BLaER1 treated with 17β-estradiol and CSF1 and Interleukin-3, amounts not matched to agents 10 nM and 100 nM (cell line): Measurements from ENCODE around the gene KANK4.
A peak's percentile ranks its signal among the peaks of the same experiment; 100 is the strongest.

Experiments
- H3K27ac ChIP-seq, 11 experiments: shearing (Covaris generic); formaldehyde crosslinking; 2 replicates each; pipeline ENCODE4 v1.8.1; 2022
- H3K27me3 ChIP-seq, 11 experiments: shearing (Covaris generic); formaldehyde crosslinking; 2 replicates each; pipeline ENCODE4 v1.8.1; 2022
- H3K36me3 ChIP-seq, 11 experiments: shearing (Covaris generic); formaldehyde crosslinking; 2 replicates each; pipeline ENCODE4 v1.8.1; 2022
- H3K4me1 ChIP-seq, 10 experiments: shearing (Covaris generic); formaldehyde crosslinking; 2 replicates each; pipeline ENCODE4 v1.8.1; 2022
- H3K4me2 ChIP-seq, 11 experiments: shearing (Covaris generic); formaldehyde crosslinking; 2 replicates each; pipeline ENCODE4 v1.8.1; 2022
- H3K4me3 ChIP-seq, 10 experiments: shearing (Covaris generic); formaldehyde crosslinking; 2 replicates each; pipeline ENCODE4 v1.8.1; 2022
- H3K9ac ChIP-seq, 11 experiments: shearing (Covaris generic); formaldehyde crosslinking; 2 replicates each; pipeline ENCODE4 v1.8.1; 2022
- H3K9me3 ChIP-seq, 11 experiments: shearing (Covaris generic); formaldehyde crosslinking; replicated peaks in 1 of 11; 2 replicates each; pipeline ENCODE4 v1.8.1; 2022
- H4K20me1 ChIP-seq, 11 experiments: shearing (Covaris generic); formaldehyde crosslinking; 2 replicates each; pipeline ENCODE4 v1.8.1; 2022
- Cebpa-rat ChIP-seq, 11 experiments: shearing (Covaris generic); IDR thresholded peaks; 2 replicates each; pipeline ENCODE4 v1.8.1; 2022

The KANK4 gene

GRCh38 chr1:62218604-62219003 lies 100.6 kb downstream of the KANK4 start:
- TF ChIP-seq Cebpa-rat (IDR thresholded peaks at IDR 0.05), result no peak
- H4K20me1 ChIP-seq, result no peaks in the 10 kb centered on the region

GRCh38 chr1:62213075-62213914 lies 105.9 kb downstream of the KANK4 start:
- H3K4me1 ChIP-seq, result peaks cover 11 to 26% (median 22%) of the 10 kb centered on the region in 10 experiments
- H3K27ac ChIP-seq, result no peak overlapping the region
- no peak overlapping the region for H3K4me3 ChIP-seq
- H3K9ac ChIP-seq, result no peak overlapping the region
- H3K4me2 ChIP-seq, result no peak overlapping the region
- H3K36me3 ChIP-seq, result no peaks in the 10 kb centered on the region
- no peak for TF ChIP-seq Cebpa-rat (IDR thresholded peaks at IDR 0.05)
- H3K27me3 ChIP-seq, result no peaks in the 10 kb centered on the region
- H4K20me1 ChIP-seq, result no peaks in the 10 kb centered on the region
- peaks cover 9 to 16% (median 12%) of the 10 kb centered on the region in 11 experiments; a peak in 21 of 22 replicates for H3K9me3 ChIP-seq

More at GRCh38 chr1:62218604-62219003, 100.6 kb downstream of the KANK4 start:
- Histone ChIP-seq H3K4me2 (peak overlapping the region in 1 of 11 experiments; percentile 42; a peak in 3 of 22 replicates), H3K27me3 (no peaks in the 10 kb centered on the region), H3K36me3 (no peaks in the 10 kb centered on the region), H3K9me3 (no peaks in the 10 kb centered on the region), H3K4me1 (peaks cover 0 to 7% (median 0%) of the 10 kb centered on the region in 10 experiments; a peak in 2 of 20 replicates), H3K4me3 (no peak overlapping the region), H3K9ac (no peak overlapping the region), H3K27ac (no peak overlapping the region)

GRCh38 chr1:62212411-62212810 lies 106.8 kb downstream of the KANK4 start:
- Histone ChIP-seq H3K36me3 (no peaks in the 10 kb centered on the region), H3K9ac (no peak overlapping the region), H3K4me3 (no peak overlapping the region), H3K4me1 (peaks cover 11 to 26% (median 22%) of the 10 kb centered on the region in 10 experiments), H3K27ac (no peak overlapping the region), H3K4me2 (no peak overlapping the region), H3K9me3 (peaks cover 9 to 16% (median 12%) of the 10 kb centered on the region in 11 experiments; a peak in 21 of 22 replicates), H4K20me1 (no peaks in the 10 kb centered on the region), H3K27me3 (no peaks in the 10 kb centered on the region)
- TF ChIP-seq Cebpa-rat (IDR thresholded peaks at IDR 0.05), result no peak

GRCh38 chr1:62210960-62211359 lies 108.3 kb downstream of the KANK4 start:
- TF ChIP-seq Cebpa-rat (IDR thresholded peaks at IDR 0.05), result no peak
- Histone ChIP-seq H3K27ac (peak overlapping the region in 9 of 11 experiments; percentile 75 to 91 (median 77); a peak in 17 of 22 replicates), H3K36me3 (no peaks in the 10 kb centered on the region), H3K9me3 (peaks cover 9 to 20% (median 12%) of the 10 kb centered on the region in 11 experiments; a peak in 21 of 22 replicates), H3K9ac (peak overlapping the region in 3 of 11 experiments; percentile 7 to 55 (median 8); a peak in 2 of 22 replicates), H3K4me3 (no peak overlapping the region), H3K27me3 (no peaks in the 10 kb centered on the region), H3K4me2 (peak overlapping the region in 5 of 11 experiments; percentile 57 to 74 (median 65); a peak in 6 of 22 replicates), H3K4me1 (peaks cover 11 to 26% (median 22%) of the 10 kb centered on the region in 10 experiments), H4K20me1 (no peaks in the 10 kb centered on the region)

GRCh38 chr1:62209931-62210595 lies 109.2 kb downstream of the KANK4 start:
- Histone ChIP-seq H3K36me3 (no peaks in the 10 kb centered on the region), H3K9ac (peak overlapping the region in 9 of 11 experiments; percentile 30 to 71 (median 49); a peak in 13 of 22 replicates), H3K27ac (peak overlapping the region in 10 of 11 experiments; percentile 58 to 91 (median 76); a peak in 20 of 22 replicates), H3K4me3 (no peak overlapping the region; a peak in 1 of 20 replicates), H3K4me1 (peaks cover 11 to 26% (median 22%) of the 10 kb centered on the region in 10 experiments), H4K20me1 (no peaks in the 10 kb centered on the region), H3K9me3 (peaks cover 9 to 20% (median 12%) of the 10 kb centered on the region in 11 experiments; a peak in 21 of 22 replicates), H3K27me3 (no peaks in the 10 kb centered on the region), H3K4me2 (peak overlapping the region; percentile 25 to 74 (median 57))
- no peak for TF ChIP-seq Cebpa-rat (IDR thresholded peaks at IDR 0.05)

- H3K9ac ChIP-seq, result no peak overlapping the region
- peak overlapping the region in 9 of 11 experiments; percentile 75 to 91 (median 77); a peak in 16 of 22 replicates for H3K27ac ChIP-seq
- H3K27me3 ChIP-seq, result no peaks in the 10 kb centered on the region
- H4K20me1 ChIP-seq, result no peaks in the 10 kb centered on the region
- peaks cover 9 to 20% (median 12%) of the 10 kb centered on the region in 11 experiments; a peak in 21 of 22 replicates for H3K9me3 ChIP-seq
- TF ChIP-seq Cebpa-rat (IDR thresholded peaks at IDR 0.05), result no peak
- H3K36me3 ChIP-seq, result no peaks in the 10 kb centered on the region
- H3K4me2 ChIP-seq, result peak overlapping the region in 7 of 11 experiments; percentile 5 to 74 (median 57); a peak in 9 of 22 replicates
- peaks cover 11 to 26% (median 22%) of the 10 kb centered on the region in 10 experiments for H3K4me1 ChIP-seq
- H3K4me3 ChIP-seq, result no peak overlapping the region
Measured at GRCh38 chr1:62208970-62209369, 110.3 kb downstream of the KANK4 start.

GRCh38 chr1:62208087-62208486 lies 111.1 kb downstream of the KANK4 start:
- peaks cover 11 to 26% (median 22%) of the 10 kb centered on the region in 10 experiments for H3K4me1 ChIP-seq
- no peak overlapping the region for H3K4me3 ChIP-seq
- H3K4me2 ChIP-seq, result no peak overlapping the region
- no peaks in the 10 kb centered on the region for H3K27me3 ChIP-seq
- H3K36me3 ChIP-seq, result no peaks in the 10 kb centered on the region
- no peak overlapping the region for H3K9ac ChIP-seq
- no peak for TF ChIP-seq Cebpa-rat (IDR thresholded peaks at IDR 0.05)
- peak overlapping the region in 2 of 11 experiments; percentile 47 to 91; a peak in 4 of 22 replicates for H3K27ac ChIP-seq
- no peaks in the 10 kb centered on the region for H4K20me1 ChIP-seq
- peaks cover 9 to 20% (median 12%) of the 10 kb centered on the region in 11 experiments; a peak in 21 of 22 replicates for H3K9me3 ChIP-seq

- Histone ChIP-seq H3K9ac (no peak overlapping the region), H3K36me3 (no peaks in the 10 kb centered on the region)
- TF ChIP-seq Cebpa-rat (IDR thresholded peaks at IDR 0.05), result no peak
Measured at GRCh38 chr1:62207187-62207586, 112.0 kb downstream of the KANK4 start.

More at GRCh38 chr1:62207187-62207586, 112.0 kb downstream of the KANK4 start:
- H3K4me3 ChIP-seq, result no peak overlapping the region
- no peaks in the 10 kb centered on the region for H4K20me1 ChIP-seq
- H3K4me2 ChIP-seq, result no peak overlapping the region
- no peak overlapping the region for H3K27ac ChIP-seq
- peaks cover 11 to 26% (median 22%) of the 10 kb centered on the region in 10 experiments for H3K4me1 ChIP-seq
- peaks cover 9 to 20% (median 12%) of the 10 kb centered on the region in 11 experiments; a peak in 21 of 22 replicates for H3K9me3 ChIP-seq
- H3K27me3 ChIP-seq, result no peaks in the 10 kb centered on the region
